ENCODE measurements around the gene MEG3. TPM values are rescaled to one million over a fixed set of nuclear protein-coding genes. Genes with fewer than 3 reads are reported as not detected.

The MEG3 gene
- total and polyA plus RNA-seq, 2 of the 8 experiments (the other 6 are each of a cell fraction or from before 2014, with no cell fraction given) = 0.17 to 1.1 TPM

GRCh38 chr14:100824091-100824551 lies 1.8 kb upstream of the MEG3 start:
- POLR2A ChIA-PET (ENCODE audit: partially characterized antibody) = no interaction called here
- 82% methylated on average over 32 of the region's 32 CpGs; no CpG with 5 or more reads in 1 of the 2 experiments for WGBS, 2 experiments (ENCODE audit: extremely low coverage in 1 of 2, insufficient coverage in 1 of 2, insufficient read length in 1 of 2, insufficient replicate concordance in 2 of 2, low coverage in 1 of 2, low lambda C conversion rate in 2 of 2, missing lambda C conversion rate in 1 of 2)
- Histone ChIP-seq H3K27me3 (replicated peaks in 1 of 4; ENCODE audit: control insufficient read depth in 3 of 4, extremely low read depth in 1 of 4, insufficient read depth in 3 of 4, low read length in 3 of 4) (no peaks in the 10 kb centered on the region), H4K8ac (ENCODE audit: extremely low read depth, insufficient read depth, low read length) (peak overlapping the region; percentile 3), H3K4ac (replicated peaks; ENCODE audit: insufficient read length, low read depth, low read length) (no peak overlapping the region), H3K36me3 (ENCODE audit: control insufficient read depth in 2 of 4, insufficient read depth in 4 of 4, low read length in 3 of 4) (no peaks in the 10 kb centered on the region; a peak in 1 of 8 replicates), H2AFZ (ENCODE audit: low read length) (no peak overlapping the region), H3K4me1 (replicated peaks in 1 of 4; ENCODE audit: control insufficient read depth in 3 of 4, insufficient read depth in 4 of 4, low read length in 3 of 4) (peaks cover 0 to 2% (median 0%) of the 10 kb centered on the region in 4 experiments; a peak in 1 of 7 replicates), H3K14ac (ENCODE audit: insufficient read length) (no peak overlapping the region), H4K20me1 (replicated peaks in 1 of 2; ENCODE audit: control insufficient read depth in 1 of 2, insufficient read depth in 2 of 2, low read length in 2 of 2) (peaks cover 0 to 2% of the 10 kb centered on the region in 2 experiments), H3K23ac (ENCODE audit: insufficient read length) (no peak overlapping the region), H3K18ac (ENCODE audit: extremely low read depth, low read length) (no peak overlapping the region; the same call in 1 of the 2 replicates), H2BK15ac (ENCODE audit: low read length) (no peak overlapping the region), H3K9me3 (ENCODE audit: insufficient read depth in 2 of 2, low read depth in 1 of 2, low read length in 1 of 2) (peaks cover 4 to 27% of the 10 kb centered on the region in 2 experiments; a peak in 2 of 4 replicates), H4K91ac (replicated peaks; ENCODE audit: insufficient read length, low read length) (no peak overlapping the region), H2AK5ac (ENCODE audit: low read depth, low read length) (no peak overlapping the region), H3K4me2 (ENCODE audit: insufficient read depth in 1 of 2, low read depth in 2 of 2, low read length in 2 of 2) (no peak overlapping the region), H2BK20ac (ENCODE audit: low read length) (no peak overlapping the region), H3K27ac (ENCODE audit: low read depth, low read length) (no peak overlapping the region), H2BK120ac (replicated peaks; ENCODE audit: low read depth, low read length) (no peak overlapping the region), H3K56ac (replicated peaks; ENCODE audit: insufficient read length, low read depth, low read length) (no peak overlapping the region), H3K4me3 (ENCODE audit: extremely low read depth in 1 of 4, insufficient read depth in 2 of 4, low read depth in 3 of 4, low read length in 4 of 4) (no peak overlapping the region), H2BK5ac (ENCODE audit: low read depth, low read length) (no peak overlapping the region), H4K5ac (ENCODE audit: insufficient read length, low read depth, low read length) (no peak overlapping the region), H3K79me1 (ENCODE audit: low read depth, low read length) (no peaks in the 10 kb centered on the region), H3K9ac (replicated peaks in 1 of 4; ENCODE audit: extremely low read depth in 1 of 4, low read depth in 3 of 4, low read length in 3 of 4) (no peak overlapping the region), H3K23me2 (ENCODE audit: low read depth, low read length) (no peaks in the 10 kb centered on the region), H2BK12ac (ENCODE audit: low read depth, low read length) (no peak overlapping the region), H3K79me2 (ENCODE audit: control insufficient read depth in 1 of 2, insufficient read depth in 2 of 2, low read length in 2 of 2) (no peaks in the 10 kb centered on the region)
- DNase-seq (ENCODE audit: low read depth in 1 of 2, low spot score in 2 of 2) (peak in 1 of 2 experiments; percentile 81), FAIRE-seq (no peak)
- TF ChIP-seq KDM4A (IDR thresholded peaks at IDR 0.05; ENCODE audit: low read depth, low read length, severe bottlenecking) = no peak
- TF ChIP-seq RFX5 (IDR thresholded peaks at IDR 0.05; ENCODE audit: borderline replicate concordance, low read depth, low read length) = peak; percentile 93
- CTCF ChIA-PET (ENCODE audit: partially characterized antibody) = interaction anchor here (1.0 kb wide), 1 partner anchor 94 kb away, joined by 5 read pairs; no protein-coding TSS in a partner anchor

Data from H1 (cell line).